ENCODE results near the gene TFB2M. TPM values are rescaled to one million over a fixed set of nuclear protein-coding genes. Genes with fewer than 3 reads are reported as not detected.

Gene TFB2M
- total RNA-seq, 2 experiments from 2014 or later, result 8.0 to 9.0 TPM

GRCh38 chr1:246602194-246602593 lies 36.1 kb upstream of the TFB2M start:
- intact Hi-C loops (cut with DNase I, micrococcal nuclease), result loop anchor here in 1 of 2 experiments (5.0 kb wide), 1 partner anchor 35 kb away; the partner anchor contains the start of genes CNST and TFB2M
- ATAC-seq (ENCODE audit: poor library complexity) (peak; percentile 34), DNase-seq (peak in 1 of 14 experiments; percentile 19)
- Mint-ChIP-seq H3K36me3 (ENCODE audit: low read depth) (peaks cover 71% of the 10 kb centered on the region), H3K4me1 (ENCODE audit: low read depth) (peaks cover 68% of the 10 kb centered on the region), H3K9me3 (no peaks in the 10 kb centered on the region), H3K27ac (peak overlapping the region; percentile 68), H3K4me3 (peak overlapping the region; percentile 2), H3K27me3 (no peaks in the 10 kb centered on the region)
- no peak overlapping the region for H3K4me3 ChIP-seq (ENCODE audit: low read length)
- H3K36me3 ChIP-seq (ENCODE audit: insufficient read depth, low read length), result peaks cover 7% of the 10 kb centered on the region
- H3K4me1 ChIP-seq (ENCODE audit: insufficient read depth, low read length), result peaks cover 40% of the 10 kb centered on the region
- peaks cover 0 to under 1% of the 10 kb centered on the region in 2 experiments for H3K9me3 ChIP-seq (ENCODE audit: control insufficient read depth in 1 of 2, insufficient read depth in 1 of 2, low read length in 2 of 2)
- no peaks in the 10 kb centered on the region for H3K27me3 ChIP-seq (ENCODE audit: control insufficient read depth in 1 of 2, insufficient read depth in 2 of 2, low read length in 2 of 2)
- POLR2A ChIA-PET, result no interaction called here
- no peak for TF ChIP-seq CTCF (IDR thresholded peaks at IDR 0.05)
- H3K27ac ChIP-seq (ENCODE audit: low read depth in 1 of 2, low read length in 2 of 2), result no peak overlapping the region
- CTCF ChIA-PET, result interaction anchor here (0.6 to 1.2 kb wide), 3 partner anchors 17 to 190 kb away, joined by 3 to 4 read pairs (median 4); no protein-coding TSS in a partner anchor

- ATAC-seq (ENCODE audit: poor library complexity) (no peak), DNase-seq (no peak)
- ChIA-PET CTCF (no interaction called here), POLR2A (interaction anchor here (2.2 kb wide), 1 partner anchor 34 kb away, joined by 7 read pairs; the partner anchor contains the start of genes CNST and TFB2M)
- Mint-ChIP-seq H3K4me3 (peak overlapping the region; percentile 7), H3K9me3 (no peaks in the 10 kb centered on the region), H3K27me3 (no peaks in the 10 kb centered on the region), H3K36me3 (ENCODE audit: low read depth) (peaks cover 79% of the 10 kb centered on the region), H3K4me1 (ENCODE audit: low read depth) (peaks cover 84% of the 10 kb centered on the region), H3K27ac (peak overlapping the region; percentile 30)
- intact Hi-C loops (cut with DNase I, micrococcal nuclease), result loop anchor here in 1 of 2 experiments (5.0 kb wide), 1 partner anchor 33 kb away; the partner anchor contains the start of genes CNST and TFB2M
- H3K9me3 ChIP-seq (ENCODE audit: control insufficient read depth in 1 of 2, insufficient read depth in 1 of 2, low read length in 2 of 2), result no peaks in the 10 kb centered on the region
- H3K4me3 ChIP-seq (ENCODE audit: low read length), result no peak overlapping the region
- H3K27ac ChIP-seq (ENCODE audit: low read depth in 1 of 2, low read length in 2 of 2), result no peak overlapping the region
- no peaks in the 10 kb centered on the region for H3K27me3 ChIP-seq (ENCODE audit: control insufficient read depth in 1 of 2, insufficient read depth in 2 of 2, low read length in 2 of 2)
- peaks cover 40% of the 10 kb centered on the region for H3K4me1 ChIP-seq (ENCODE audit: insufficient read depth, low read length)
- TF ChIP-seq CTCF (IDR thresholded peaks at IDR 0.05), result no peak
- H3K36me3 ChIP-seq (ENCODE audit: insufficient read depth, low read length), result peaks cover 22% of the 10 kb centered on the region
Observed at GRCh38 chr1:246600579-246600978, 34.5 kb upstream of the TFB2M start.

GRCh38 chr1:246599315-246599714 lies 33.3 kb upstream of the TFB2M start:
- no peak overlapping the region for H3K4me3 Mint-ChIP-seq
- H3K27ac Mint-ChIP-seq, result peak overlapping the region; percentile 30
- H3K27me3 Mint-ChIP-seq, result no peaks in the 10 kb centered on the region
- no peak for TF ChIP-seq CTCF (IDR thresholded peaks at IDR 0.05)
- Histone ChIP-seq H3K36me3 (ENCODE audit: insufficient read depth, low read length) (peaks cover 31% of the 10 kb centered on the region), H3K4me3 (ENCODE audit: low read length) (no peak overlapping the region), H3K9me3 (ENCODE audit: control insufficient read depth in 1 of 2, insufficient read depth in 1 of 2, low read length in 2 of 2) (no peaks in the 10 kb centered on the region), H3K27me3 (ENCODE audit: control insufficient read depth in 1 of 2, insufficient read depth in 2 of 2, low read length in 2 of 2) (no peaks in the 10 kb centered on the region), H3K4me1 (ENCODE audit: insufficient read depth, low read length) (peaks cover 37% of the 10 kb centered on the region), H3K27ac (ENCODE audit: low read depth in 1 of 2, low read length in 2 of 2) (no peak overlapping the region)
- ChIA-PET POLR2A (interaction anchor here (2.2 kb wide), 1 partner anchor 33 kb away, joined by 7 read pairs; the partner anchor contains the start of genes CNST and TFB2M), CTCF (no interaction called here)
- DNase-seq (no peak), ATAC-seq (ENCODE audit: poor library complexity) (no peak)
- H3K36me3 Mint-ChIP-seq (ENCODE audit: low read depth), result peaks cover 82% of the 10 kb centered on the region
- no peaks in the 10 kb centered on the region for H3K9me3 Mint-ChIP-seq
- intact Hi-C loops (cut with DNase I, micrococcal nuclease), result loop anchor here in 1 of 2 experiments (5.0 kb wide), 1 partner anchor 37 kb away; no protein-coding TSS in a partner anchor
- H3K4me1 Mint-ChIP-seq (ENCODE audit: low read depth), result peaks cover 93% of the 10 kb centered on the region
